IPS-NIHi11 (cell line): ENCODE results near the gene ZNF423.
"Not testable (repeated sequence)": the region's sequence is repeated elsewhere in the genome, so short reads cannot be mapped to it uniquely, and the experiment has no call there.

Source experiments
- DNase-seq: peaks from one replicate; pipeline ENCODE4 v3.0.0; 2012; ENCODE audit warnings: mixed read lengths, low spot score

ZNF423 gene

DNA sequence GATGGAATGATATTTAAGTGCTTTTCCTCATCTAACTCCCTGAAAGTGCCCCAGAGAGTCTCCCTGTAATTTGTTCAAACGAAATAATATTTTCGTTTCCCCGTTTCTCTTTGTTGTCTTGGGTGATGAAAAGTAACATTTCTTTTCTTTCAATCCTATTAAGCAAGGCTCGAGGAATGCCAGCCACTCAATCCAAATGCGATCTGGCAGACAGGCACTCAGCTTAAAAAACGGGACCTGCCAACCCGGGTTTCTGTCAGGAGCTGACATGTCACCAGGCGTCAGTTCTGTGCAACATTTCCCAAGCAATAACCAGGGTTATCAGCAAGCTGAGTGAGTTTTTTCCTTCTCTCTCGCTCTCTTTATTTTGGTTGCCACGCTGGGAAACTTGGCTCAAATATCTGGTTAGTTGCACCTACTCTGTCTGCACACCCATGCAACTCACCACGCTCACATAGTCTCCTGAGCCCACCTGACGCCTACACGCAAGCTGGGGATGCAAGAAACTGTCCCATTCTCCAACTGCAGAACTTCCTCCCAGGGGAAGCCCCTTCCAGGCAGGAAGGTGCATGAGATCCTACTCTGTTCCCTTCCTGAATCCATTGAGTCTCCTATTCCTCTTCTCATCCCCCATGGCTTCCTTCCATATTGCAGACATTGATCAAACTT is 274.1 kb downstream of the ZNF423 start:
- no peak for DNase-seq

GRCh38 chr16:49580751-49581303 is 275.1 kb downstream of the ZNF423 start:
- DNase-seq = no peak

- no peak for DNase-seq
Observed at GRCh38 chr16:49578435-49579024, 277.4 kb downstream of the ZNF423 start.

DNA sequence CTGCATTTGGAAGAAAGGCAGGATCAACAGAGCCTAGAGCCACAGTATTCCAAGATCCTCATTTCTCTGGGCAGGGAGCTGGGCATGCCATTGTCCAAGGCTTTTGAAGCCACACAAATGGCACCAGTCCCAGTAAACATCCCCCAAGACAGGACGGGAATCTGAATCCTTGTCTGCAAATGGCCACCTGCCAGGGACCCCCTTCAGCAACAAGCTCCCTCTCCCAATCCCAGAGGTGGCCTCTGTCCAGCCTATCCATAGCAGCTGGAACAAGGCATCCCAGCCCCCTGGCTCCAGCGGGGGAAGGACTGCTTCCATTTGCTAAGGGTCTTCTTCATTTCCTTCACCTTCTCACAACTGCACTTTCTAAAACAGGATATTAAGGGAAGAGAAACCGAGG is 277.9 kb downstream of the ZNF423 start:
- no peak for DNase-seq

DNA sequence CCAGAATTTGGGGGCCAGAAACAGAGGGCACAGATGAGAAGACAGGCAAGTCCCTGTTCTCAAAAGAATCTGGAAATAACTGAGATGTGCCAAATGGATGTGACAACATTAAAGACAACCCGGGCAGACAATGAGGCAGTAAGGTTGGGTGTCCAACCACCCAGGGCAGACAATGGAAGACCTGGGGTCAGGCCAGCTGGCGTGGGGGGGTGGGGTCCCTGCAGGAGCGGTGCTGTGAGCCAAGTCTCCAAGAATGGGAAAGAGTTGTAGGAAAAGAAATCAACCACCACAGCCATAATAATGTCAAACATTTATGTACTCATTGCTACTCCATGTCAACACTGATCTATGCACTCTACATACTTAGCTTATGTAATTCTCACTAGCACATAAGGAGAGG is 279.0 kb downstream of the ZNF423 start:
- no peak for DNase-seq

DNA sequence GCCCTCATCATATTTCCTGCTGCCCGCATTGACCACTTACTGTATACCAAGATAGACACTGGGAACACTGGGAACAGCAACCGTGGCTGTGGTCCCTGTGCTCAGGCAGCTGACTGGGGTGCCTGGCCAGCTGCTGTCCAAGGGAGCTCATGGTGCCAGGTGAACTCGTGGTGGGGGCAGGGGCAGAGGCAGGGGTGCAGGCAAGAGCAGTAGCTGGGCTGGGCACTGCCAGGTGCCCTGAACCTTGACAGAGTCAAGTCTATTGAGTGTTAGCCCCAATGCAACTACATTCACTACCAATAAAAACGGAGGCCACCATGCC is 279.8 kb downstream of the ZNF423 start:
- no peak for DNase-seq

DNA sequence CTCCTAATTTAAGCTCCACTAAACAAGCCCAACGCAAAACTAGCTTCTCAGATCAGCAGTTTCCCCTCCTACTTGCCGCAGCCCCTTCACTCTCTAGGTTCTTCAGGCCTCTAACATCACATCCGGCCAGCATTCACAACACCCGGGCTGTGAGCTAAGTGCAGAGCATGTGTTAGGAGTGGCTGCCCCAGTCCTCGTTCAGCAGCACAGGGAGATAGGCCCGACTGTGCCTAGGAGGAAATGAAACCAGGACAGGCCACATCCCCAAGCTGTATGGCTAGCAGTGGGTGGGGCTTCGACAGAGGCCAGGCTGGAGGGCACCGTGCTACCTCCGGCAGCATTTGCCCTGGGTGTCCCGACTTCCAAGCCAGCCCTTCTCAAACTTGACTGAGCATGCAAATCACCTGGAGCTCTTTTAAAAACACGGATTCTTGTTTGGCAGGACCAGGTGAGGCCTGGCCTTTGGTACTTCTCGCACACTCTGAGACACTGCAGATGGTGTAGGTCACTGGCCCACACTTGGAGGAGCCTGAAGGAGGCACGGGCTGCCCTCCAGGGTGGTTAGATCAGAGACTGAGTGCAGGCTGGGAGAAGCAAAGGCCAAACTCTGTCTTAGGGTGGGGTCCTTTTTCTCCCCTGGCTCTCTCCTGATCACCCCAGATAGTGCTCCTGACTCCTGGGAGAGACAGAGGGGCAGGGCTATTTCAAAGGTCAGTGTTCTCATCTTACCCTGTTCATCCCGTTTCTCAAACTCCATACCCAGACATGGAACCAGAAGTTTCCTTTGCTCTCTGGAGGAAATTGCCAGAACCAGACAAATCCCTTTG is 280.4 kb downstream of the ZNF423 start:
- peak; percentile 51 for DNase-seq

DNA sequence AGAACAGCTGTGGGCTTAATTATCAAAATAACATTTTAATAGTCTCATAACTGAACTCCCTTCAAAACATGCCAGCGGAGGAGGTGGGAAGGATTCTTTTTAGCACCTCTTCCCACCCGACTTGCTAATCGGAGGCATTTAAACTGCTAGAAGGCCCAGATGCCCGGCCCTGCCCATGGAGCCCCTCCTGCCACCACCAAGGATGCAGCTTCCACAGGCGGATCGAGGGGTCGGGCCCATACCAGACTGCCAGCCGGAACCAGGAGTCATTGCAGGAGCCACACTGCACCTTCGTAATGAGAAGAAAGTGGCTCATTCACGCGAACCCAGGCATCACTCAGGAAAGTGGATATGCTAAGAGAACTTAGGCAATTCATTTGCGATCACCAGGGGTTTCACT is 281.1 kb downstream of the ZNF423 start:
- DNase-seq = no peak

- no peak for DNase-seq
Observed at GRCh38 chr16:49567950-49568349, 288.0 kb downstream of the ZNF423 start.

- no peak for DNase-seq
Observed at GRCh38 chr16:49566432-49566831, 289.5 kb downstream of the ZNF423 start.

GRCh38 chr16:49564496-49565229 is 291.2 kb downstream of the ZNF423 start:
- DNase-seq = no peak

GRCh38 chr16:49563666-49564065 is 292.2 kb downstream of the ZNF423 start:
- no peak for DNase-seq

DNA sequence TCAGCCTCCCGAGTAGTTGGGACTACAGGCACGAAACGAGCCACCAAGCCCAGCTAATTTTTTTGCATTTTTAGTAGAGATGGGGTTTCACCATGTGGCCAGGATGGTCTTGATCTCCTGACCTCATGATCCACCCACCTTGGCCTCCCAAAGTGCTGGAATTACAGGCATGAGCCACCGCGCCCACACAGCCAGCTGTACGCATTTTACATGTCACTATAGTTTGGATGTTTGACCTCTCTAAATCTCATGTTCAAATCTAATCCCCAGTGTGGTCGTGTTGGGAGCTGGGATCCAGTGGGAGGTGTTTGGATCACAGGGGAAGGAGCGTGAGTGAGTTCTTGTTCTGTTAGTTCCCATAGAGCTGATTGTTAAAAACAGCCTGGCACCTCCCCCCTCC is 293.0 kb downstream of the ZNF423 start:
- DNase-seq = not testable (repeated sequence)

DNA sequence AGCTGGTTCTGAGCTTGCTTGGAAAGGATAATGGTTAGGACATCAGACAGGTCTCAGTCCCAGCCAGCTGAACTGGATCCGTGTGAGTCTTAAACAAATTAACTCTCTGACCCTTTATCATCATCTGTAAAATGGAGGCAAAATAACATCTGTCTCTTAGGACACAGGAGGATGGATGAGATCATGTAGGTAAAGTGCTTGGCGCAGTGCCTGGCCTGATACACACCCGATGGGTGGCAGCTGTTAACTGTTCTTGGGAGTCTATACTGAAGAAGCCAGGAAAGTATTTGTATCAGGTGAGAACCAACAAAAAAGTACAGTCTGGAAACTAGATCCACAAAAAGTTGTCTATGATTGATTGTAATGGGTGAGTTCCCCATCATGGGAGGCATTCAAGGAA is 293.7 kb downstream of the ZNF423 start:
- DNase-seq = no peak

- no peak for DNase-seq
Observed at GRCh38 chr16:49560004-49560830, 295.7 kb downstream of the ZNF423 start.

DNA sequence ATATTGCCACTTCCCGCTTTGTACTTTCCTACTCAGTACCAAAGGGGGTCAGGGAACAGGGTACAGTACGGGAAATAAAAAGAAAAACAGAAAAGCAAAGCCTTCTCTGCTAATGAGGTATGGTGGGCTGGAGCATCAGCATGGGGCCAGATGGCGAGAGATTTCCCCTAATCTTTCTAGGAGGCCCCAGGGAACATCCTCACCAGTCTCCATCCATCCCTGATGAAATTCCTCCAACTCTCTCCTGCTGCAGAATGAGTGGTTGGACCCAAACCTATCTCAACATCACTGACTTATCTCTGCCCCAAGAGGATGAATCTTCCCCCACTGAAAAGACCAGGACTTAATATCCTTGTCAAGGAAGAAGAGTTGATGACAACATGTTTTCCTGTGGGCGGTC is 296.7 kb downstream of the ZNF423 start:
- no peak for DNase-seq

DNA sequence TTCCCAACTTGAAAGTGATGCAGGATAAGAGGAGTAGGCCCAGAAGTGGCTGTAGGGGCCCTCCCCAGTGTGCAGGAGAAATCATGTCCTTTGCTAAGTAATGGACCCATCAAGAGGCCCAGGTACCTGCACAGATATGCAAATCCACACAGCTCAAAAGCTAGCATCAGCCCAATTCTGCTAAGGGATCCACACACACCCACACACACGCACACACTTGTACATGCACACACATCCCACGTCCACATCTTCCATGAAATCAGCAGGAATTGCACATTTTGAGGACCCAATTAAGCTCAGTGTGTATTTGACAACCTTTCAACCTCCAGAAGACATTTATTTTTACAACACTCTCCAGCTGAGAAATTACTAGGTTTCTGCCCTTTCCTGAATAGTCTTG is 297.5 kb downstream of the ZNF423 start:
- DNase-seq = no peak

GRCh38 chr16:49556606-49557446 is 299.1 kb downstream of the ZNF423 start:
- DNase-seq = peak; percentile 88

DNA sequence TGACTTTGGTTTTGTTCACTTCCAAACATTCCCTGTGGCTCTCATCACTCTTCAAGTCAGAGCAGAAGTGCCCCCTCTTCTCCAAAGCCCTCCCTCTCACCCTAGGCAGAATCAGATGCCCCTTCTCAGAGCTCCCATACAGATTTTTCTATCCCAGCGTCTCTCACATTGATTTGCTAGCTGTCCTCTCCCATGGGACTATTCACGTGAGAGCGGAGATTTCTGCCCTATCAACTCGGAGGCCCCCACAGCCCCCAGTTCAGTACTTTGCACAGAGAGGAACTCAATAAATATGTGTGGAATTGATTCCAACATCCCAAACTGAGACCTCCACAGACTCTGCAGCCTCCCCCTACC is 299.7 kb downstream of the ZNF423 start:
- DNase-seq = no peak

DNA sequence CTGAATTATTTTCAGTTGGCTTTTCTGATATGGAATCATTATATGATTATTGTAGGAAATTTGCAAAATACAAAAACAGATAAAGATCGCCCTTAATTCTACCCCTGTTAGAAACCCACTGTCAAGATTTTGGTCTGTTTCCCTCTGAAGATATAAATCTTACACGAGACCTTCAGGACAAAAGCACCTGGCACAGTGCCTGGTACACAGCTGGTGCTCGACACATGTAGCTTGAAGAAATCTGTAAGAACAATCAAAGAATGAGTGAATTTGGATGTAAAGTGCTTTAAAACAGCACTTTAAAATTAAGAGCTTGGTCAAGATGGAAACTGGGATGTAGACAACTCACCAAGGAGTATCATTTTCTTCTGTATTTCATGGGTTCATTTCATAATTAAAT is 301.2 kb downstream of the ZNF423 start:
- no peak for DNase-seq
